Neuronal stem cell (in vitro differentiated cells): ENCODE results near the gene TRIM32. TPM values are rescaled to one million over a fixed set of nuclear protein-coding genes. Genes with fewer than 3 reads are reported as not detected.

ENCODE experiments used
- DNase-seq: peaks from one replicate; pipeline ENCODE4 v3.0.0-alpha.2; 2013; ENCODE audit warnings: low spot score
- H2AFZ ChIP-seq: one replicate; pipeline ENCODE4 v1.6.1; 2013; ENCODE audit warnings: mild to moderate bottlenecking, low read length, inconsistent platforms
- H2AK5ac ChIP-seq: 2 replicates; pipeline ENCODE4 v1.6.1; 2013; ENCODE audit warnings: low read depth, mild to moderate bottlenecking, inconsistent platforms, low read length, moderate library complexity, mixed read lengths
- H2BK120ac ChIP-seq: 2 replicates; pipeline ENCODE4 v1.6.1; 2013; ENCODE audit warnings: low read depth, mild to moderate bottlenecking, inconsistent platforms, low read length, moderate library complexity, mixed read lengths
- H2BK12ac ChIP-seq: one replicate; pipeline ENCODE4 v1.6.1; 2013; ENCODE audit warnings: low read length, inconsistent platforms
- H2BK15ac ChIP-seq: 2 replicates; pipeline ENCODE4 v1.6.1; 2013; ENCODE audit warnings: mild to moderate bottlenecking, low read length, inconsistent platforms, mixed read lengths
- H2BK5ac ChIP-seq: one replicate; pipeline ENCODE4 v1.6.1; 2013; ENCODE audit warnings: inconsistent platforms, mild to moderate bottlenecking, low read length, moderate library complexity
- H3K14ac ChIP-seq: one replicate; pipeline ENCODE4 v1.6.1; 2013; ENCODE audit warnings: low read length, inconsistent platforms
- H3K18ac ChIP-seq: 2 replicates; pipeline ENCODE4 v1.6.1; 2013; ENCODE audit warnings: low read length, inconsistent platforms
- H3K23ac ChIP-seq: 2 replicates; pipeline ENCODE4 v1.6.1; 2013; ENCODE audit warnings: low read depth, mild to moderate bottlenecking, mixed read lengths, low read length, inconsistent platforms; ENCODE audit not compliant: poor library complexity
- H3K27ac ChIP-seq: replicated peaks from 3 replicates; pipeline ENCODE4 v1.5.1; 2013; ENCODE audit warnings: low read length, inconsistent platforms
- H3K27me3 ChIP-seq, 3 experiments: 2 replicates each; pipeline ENCODE4 v1.6.1; 2013; ENCODE audit warnings: low read length in 3 of 3, mild to moderate bottlenecking in 2 of 3, inconsistent platforms in 1 of 3, low read depth in 1 of 3, mixed read lengths in 1 of 3, moderate library complexity in 1 of 3; ENCODE audit not compliant: control insufficient read depth in 3 of 3, insufficient read depth in 3 of 3
- H3K36me3 ChIP-seq, 2 donors: replicated peaks in 1 of 2; 2 replicates each; pipeline ENCODE4 v1.6.1; 2013; ENCODE audit warnings: low read length in 2 of 2; ENCODE audit not compliant: control insufficient read depth in 2 of 2, insufficient read depth in 2 of 2
- H3K4ac ChIP-seq: 2 replicates; pipeline ENCODE4 v1.6.1; 2013; ENCODE audit warnings: inconsistent platforms, mild to moderate bottlenecking, low read length, moderate library complexity
- H3K4me1 ChIP-seq, 2 donors: 1 replicate in 1 of 2; 2 replicates in 1 of 2; pipeline ENCODE4 v1.6.1; 2013; ENCODE audit warnings: low read length in 2 of 2, low read depth in 1 of 2; ENCODE audit not compliant: control insufficient read depth in 2 of 2, insufficient read depth in 1 of 2
- H3K4me2 ChIP-seq: one replicate; pipeline ENCODE4 v1.6.1; 2013; ENCODE audit warnings: mild to moderate bottlenecking, low read length, inconsistent platforms; ENCODE audit not compliant: insufficient read depth, poor library complexity, severe bottlenecking
- H3K4me3 ChIP-seq, 2 donors: 2 replicates each; pipeline ENCODE4 v1.5.1; 2013; ENCODE audit warnings: low read length in 2 of 2, mild to moderate bottlenecking in 2 of 2, inconsistent platforms in 1 of 2, moderate library complexity in 1 of 2
- H3K79me1 ChIP-seq: one replicate; pipeline ENCODE4 v1.6.1; 2013; ENCODE audit warnings: low read depth, mild to moderate bottlenecking, inconsistent platforms, low read length, moderate library complexity
- H3K9ac ChIP-seq: one replicate; pipeline ENCODE4 v1.6.1; 2013; ENCODE audit warnings: mild to moderate bottlenecking, low read depth, low read length, inconsistent platforms; ENCODE audit not compliant: poor library complexity
- H3K9me3 ChIP-seq, 2 donors: replicated peaks in 1 of 2; 2 replicates each; pipeline versions ENCODE3 to v1.6.1; 2013; ENCODE audit warnings: low read length in 2 of 2, mild to moderate bottlenecking in 2 of 2, inconsistent platforms in 1 of 2, low read depth in 1 of 2, mixed read lengths in 1 of 2, moderate library complexity in 1 of 2; ENCODE audit not compliant: control insufficient read depth in 2 of 2, insufficient read depth in 1 of 2
- H4K8ac ChIP-seq: one replicate; pipeline ENCODE4 v1.6.1; 2013; ENCODE audit warnings: low read depth, mild to moderate bottlenecking, inconsistent platforms, low read length, moderate library complexity
- H4K91ac ChIP-seq: one replicate; pipeline ENCODE4 v1.6.1; 2013; ENCODE audit warnings: low read length, low read depth, mild to moderate bottlenecking, inconsistent platforms; ENCODE audit not compliant: poor library complexity
- WGBS, 2 donors: extraction: QIAGEN DNeasy Blood & Tissue Kit; methylation state at CpG; one replicate each; pipeline ENCODE4 v1.1.7; 2013; ENCODE audit warnings: missing lambda C conversion rate in 2 of 2, mixed read lengths in 1 of 2; ENCODE audit not compliant: insufficient read length in 2 of 2, insufficient replicate concordance in 1 of 2; ENCODE audit errors: extremely low coverage in 2 of 2; 5-methylcytosine and 5-hydroxymethylcytosine counted together
- polyA plus RNA-seq, 2 experiments: library from polyadenylated mRNA; stranded (reverse); fragments of 200-250 nt; gene quantifications; one replicate each; pipeline ENCODE4 v1.2.3, GENCODE V29; 2013

Gene TRIM32
- polyA plus RNA-seq (2013, experiment 1 of 2), result 9.0 TPM
- polyA plus RNA-seq (2013, experiment 2 of 2), result 8.8 TPM

GRCh38 chr9:116687074-116687753 lies at the start of gene TRIM32:
TSS of gene TRIM32 (plus strand) at chr9:116687305. CDS start at chr9:116697743, 10,438 bp downstream.
- Histone ChIP-seq H3K9me3 (no peaks in the 10 kb centered on the region), H2BK120ac (peak within 1 kb of the TSS; percentile 82), H3K4me3 (peak within 1 kb of the TSS; percentile 73 to 81), H3K79me1 (no peaks in the 10 kb centered on the region), H3K27ac (no peak within 1 kb of the TSS), H3K36me3 (no peaks in the 10 kb centered on the region), H3K4me2 (peak within 1 kb of the TSS; percentile 63), H3K9ac (peak within 1 kb of the TSS; percentile 73), H4K91ac (no peak within 1 kb of the TSS), H3K4me1 (peaks cover 5 to 6% of the 10 kb centered on the region in 2 donors), H2BK15ac (no peak within 1 kb of the TSS), H3K14ac (no peak within 1 kb of the TSS), H2AK5ac (no peak within 1 kb of the TSS), H2BK5ac (peak within 1 kb of the TSS; percentile 35), H2AFZ (peak within 1 kb of the TSS; percentile 90), H3K23ac (peak within 1 kb of the TSS; percentile 81), H3K18ac (peak within 1 kb of the TSS; percentile 90), H4K8ac (no peak within 1 kb of the TSS), H3K4ac (no peak within 1 kb of the TSS), H3K27me3 (no peaks in the 10 kb centered on the region), H2BK12ac (no peak within 1 kb of the TSS)
- DNase-seq, result peak; percentile 87
- WGBS, 2 donors, result no CpG with 5 or more reads among the region's 54 CpGs

GRCh38 chr9:116639251-116639741 lies 47.8 kb upstream of the TRIM32 start:
- no peak overlapping the region for H3K4me2 ChIP-seq

GRCh38 chr9:116641292-116642059 lies 45.6 kb upstream of the TRIM32 start:
- Histone ChIP-seq H3K4me2 (no peak overlapping the region), H3K27me3 (no peaks in the 10 kb centered on the region), H3K27ac (no peak overlapping the region), H3K4me1 (no peaks in the 10 kb centered on the region), H4K91ac (no peak overlapping the region), H4K8ac (no peak overlapping the region), H2AK5ac (no peak overlapping the region), H3K9me3 (no peaks in the 10 kb centered on the region), H2BK120ac (no peak overlapping the region), H2BK5ac (no peak overlapping the region), H3K23ac (no peak overlapping the region), H2BK15ac (no peak overlapping the region), H3K9ac (no peak overlapping the region), H2BK12ac (no peak overlapping the region), H3K4me3 (no peak overlapping the region), H3K79me1 (no peaks in the 10 kb centered on the region), H3K36me3 (no peaks in the 10 kb centered on the region), H3K18ac (no peak overlapping the region), H3K4ac (no peak overlapping the region), H2AFZ (no peak overlapping the region), H3K14ac (no peak overlapping the region)
- WGBS, 2 donors, result no CpG with 5 or more reads among the region's 2 CpGs
- DNase-seq, result no peak

More at GRCh38 chr9:116639251-116639741, 47.8 kb upstream of the TRIM32 start:
- H3K79me1 ChIP-seq, result no peaks in the 10 kb centered on the region
- H2BK120ac ChIP-seq, result no peak overlapping the region
- no peak for DNase-seq
- no peak overlapping the region for H3K9ac ChIP-seq
- no peak overlapping the region for H4K8ac ChIP-seq
- no peak overlapping the region for H3K4me3 ChIP-seq
- H2BK5ac ChIP-seq, result no peak overlapping the region
- no peak overlapping the region for H4K91ac ChIP-seq
- no peaks in the 10 kb centered on the region for H3K9me3 ChIP-seq
- no peaks in the 10 kb centered on the region for H3K27me3 ChIP-seq
- no peak overlapping the region for H2AK5ac ChIP-seq
- no peak overlapping the region for H3K23ac ChIP-seq
- no peaks in the 10 kb centered on the region for H3K4me1 ChIP-seq
- H3K18ac ChIP-seq, result no peak overlapping the region
- no peak overlapping the region for H2BK12ac ChIP-seq
- no peaks in the 10 kb centered on the region for H3K36me3 ChIP-seq
- no peak overlapping the region for H3K14ac ChIP-seq
- H2AFZ ChIP-seq, result no peak overlapping the region
- no peak overlapping the region for H3K27ac ChIP-seq
- H2BK15ac ChIP-seq, result no peak overlapping the region
- H3K4ac ChIP-seq, result no peak overlapping the region

- no peak overlapping the region for H2BK5ac ChIP-seq
- no peaks in the 10 kb centered on the region for H3K9me3 ChIP-seq
- no peak overlapping the region for H2AK5ac ChIP-seq
- H2BK120ac ChIP-seq, result no peak overlapping the region
- H3K36me3 ChIP-seq, result no peaks in the 10 kb centered on the region
- H4K91ac ChIP-seq, result no peak overlapping the region
- H3K27ac ChIP-seq, result no peak overlapping the region
- no peak overlapping the region for H4K8ac ChIP-seq
- H3K23ac ChIP-seq, result no peak overlapping the region
- H3K79me1 ChIP-seq, result no peaks in the 10 kb centered on the region
- no peak overlapping the region for H2AFZ ChIP-seq
- H3K4me1 ChIP-seq, result no peaks in the 10 kb centered on the region
- H2BK12ac ChIP-seq, result no peak overlapping the region
- no peak overlapping the region for H2BK15ac ChIP-seq
- WGBS, 2 donors, result no CpG with 5 or more reads among the region's 1 CpG
- no peak overlapping the region for H3K4me3 ChIP-seq
- no peak overlapping the region for H3K18ac ChIP-seq
- no peak overlapping the region for H3K4ac ChIP-seq
- H3K4me2 ChIP-seq, result no peak overlapping the region
- no peak overlapping the region for H3K14ac ChIP-seq
- H3K9ac ChIP-seq, result no peak overlapping the region
- H3K27me3 ChIP-seq, result no peaks in the 10 kb centered on the region
- DNase-seq, result no peak
Observed at GRCh38 chr9:116643691-116644090, 43.4 kb upstream of the TRIM32 start.
